Parathyroid adenoma (tissue), 2 donors: ENCODE data around the gene UPK1B.

Experiments used
- H2AFZ ChIP-seq: fragments of 300-600 bp; sonication (generic); one replicate; pipeline ENCODE4 v1.7.0; 2017; ENCODE audit warnings: antibody characterized with exemption, mild to moderate bottlenecking
- H3K27ac ChIP-seq: fragments of 300-600 bp; sonication (generic); one replicate; pipeline ENCODE4 v1.7.0; 2017
- H3K27me3 ChIP-seq: fragments of 300-600 bp; sonication (generic); one replicate; pipeline ENCODE4 v1.7.0; 2017; ENCODE audit warnings: low read length; ENCODE audit not compliant: control insufficient read depth, insufficient read depth
- H3K36me3 ChIP-seq: fragments of 300-600 bp; sonication (generic); one replicate; pipeline ENCODE4 v1.7.0; 2017; ENCODE audit warnings: low read length; ENCODE audit not compliant: control insufficient read depth, insufficient read depth
- H3K4me1 ChIP-seq: fragments of 300-600 bp; sonication (generic); one replicate; pipeline ENCODE4 v1.7.0; 2017; ENCODE audit warnings: control low read depth
- H3K4me2 ChIP-seq: fragments of 300-600 bp; sonication (generic); one replicate; pipeline ENCODE4 v1.7.0; 2017; ENCODE audit warnings: low read length
- H3K4me3 ChIP-seq: fragments of 300-600 bp; sonication (generic); one replicate; pipeline ENCODE4 v1.7.0; 2017; ENCODE audit warnings: low read depth, low read length
- H3K79me2 ChIP-seq: fragments of 300-600 bp; sonication (generic); one replicate; pipeline ENCODE4 v1.7.0; 2017; ENCODE audit warnings: control low read depth
- H3K9ac ChIP-seq: fragments of 300-600 bp; sonication (generic); one replicate; pipeline ENCODE4 v1.7.0; 2017; ENCODE audit warnings: mild to moderate bottlenecking
- H3K9me3 ChIP-seq: fragments of 300-600 bp; sonication (generic); one replicate; pipeline ENCODE4 v1.7.0; 2017; ENCODE audit warnings: low read length; ENCODE audit not compliant: control insufficient read depth
- CTCF ChIP-seq: fragments of 300-600 bp; sonication (generic); IDR thresholded peaks from one replicate; pipeline ENCODE4 v1.7.0; 2017; ENCODE audit warnings: antibody characterized with exemption, mild to moderate bottlenecking
- donor health status: primary hyperparathyroidism.

The UPK1B gene

GRCh38 chr3:119195151-119195476, 21.7 kb downstream of the UPK1B start:
- TF ChIP-seq CTCF: no peak
- no peaks in the 10 kb centered on the region for H3K27me3 ChIP-seq
- H3K4me1 ChIP-seq: no peaks in the 10 kb centered on the region
- H3K79me2 ChIP-seq: no peaks in the 10 kb centered on the region
- H3K9me3 ChIP-seq: no peaks in the 10 kb centered on the region
- H2AFZ ChIP-seq: no peak overlapping the region
- H3K27ac ChIP-seq: no peak overlapping the region
- H3K36me3 ChIP-seq: no peaks in the 10 kb centered on the region
- no peak overlapping the region for H3K9ac ChIP-seq
- H3K4me2 ChIP-seq: no peak overlapping the region
- no peak overlapping the region for H3K4me3 ChIP-seq

- Histone ChIP-seq H3K4me1 (no peaks in the 10 kb centered on the region), H3K4me2 (no peak overlapping the region), H3K27ac (no peak overlapping the region), H3K9ac (no peak overlapping the region), H3K36me3 (no peaks in the 10 kb centered on the region), H3K79me2 (no peaks in the 10 kb centered on the region), H3K9me3 (no peaks in the 10 kb centered on the region), H3K27me3 (no peaks in the 10 kb centered on the region), H2AFZ (no peak overlapping the region), H3K4me3 (no peak overlapping the region)
- TF ChIP-seq CTCF: no peak
These were observed 22.5 kb downstream of the UPK1B start for GRCh38 chr3:119195911-119196310.

- Histone ChIP-seq H3K27me3 (no peaks in the 10 kb centered on the region), H3K9me3 (no peaks in the 10 kb centered on the region), H3K4me2 (no peak overlapping the region), H2AFZ (no peak overlapping the region), H3K4me3 (no peak overlapping the region), H3K36me3 (no peaks in the 10 kb centered on the region), H3K79me2 (no peaks in the 10 kb centered on the region), H3K4me1 (no peaks in the 10 kb centered on the region), H3K9ac (no peak overlapping the region), H3K27ac (no peak overlapping the region)
- TF ChIP-seq CTCF: no peak
These were observed 31.8 kb downstream of the UPK1B start for GRCh38 chr3:119205209-119205608.

- H3K27me3 ChIP-seq: no peaks in the 10 kb centered on the region
- no peak overlapping the region for H3K4me3 ChIP-seq
- no peak overlapping the region for H3K4me2 ChIP-seq
- no peaks in the 10 kb centered on the region for H3K79me2 ChIP-seq
- H3K27ac ChIP-seq: no peak overlapping the region
- H2AFZ ChIP-seq: no peak overlapping the region
- TF ChIP-seq CTCF: no peak
- no peaks in the 10 kb centered on the region for H3K9me3 ChIP-seq
- no peaks in the 10 kb centered on the region for H3K4me1 ChIP-seq
- H3K9ac ChIP-seq: no peak overlapping the region
- H3K36me3 ChIP-seq: no peaks in the 10 kb centered on the region
These were observed 32.3 kb downstream of the UPK1B start for GRCh38 chr3:119205685-119206084.

GRCh38 chr3:119206611-119207511, 33.5 kb downstream of the UPK1B start:
- Histone ChIP-seq H3K27ac (no peak overlapping the region), H3K79me2 (no peaks in the 10 kb centered on the region), H3K4me1 (no peaks in the 10 kb centered on the region), H3K9me3 (no peaks in the 10 kb centered on the region), H3K9ac (no peak overlapping the region), H3K27me3 (no peaks in the 10 kb centered on the region), H3K4me2 (no peak overlapping the region), H3K4me3 (no peak overlapping the region), H2AFZ (no peak overlapping the region), H3K36me3 (no peaks in the 10 kb centered on the region)
- no peak for TF ChIP-seq CTCF
